ENCODE measurements around the gene DCLK2.

DCLK2 gene

DNA sequence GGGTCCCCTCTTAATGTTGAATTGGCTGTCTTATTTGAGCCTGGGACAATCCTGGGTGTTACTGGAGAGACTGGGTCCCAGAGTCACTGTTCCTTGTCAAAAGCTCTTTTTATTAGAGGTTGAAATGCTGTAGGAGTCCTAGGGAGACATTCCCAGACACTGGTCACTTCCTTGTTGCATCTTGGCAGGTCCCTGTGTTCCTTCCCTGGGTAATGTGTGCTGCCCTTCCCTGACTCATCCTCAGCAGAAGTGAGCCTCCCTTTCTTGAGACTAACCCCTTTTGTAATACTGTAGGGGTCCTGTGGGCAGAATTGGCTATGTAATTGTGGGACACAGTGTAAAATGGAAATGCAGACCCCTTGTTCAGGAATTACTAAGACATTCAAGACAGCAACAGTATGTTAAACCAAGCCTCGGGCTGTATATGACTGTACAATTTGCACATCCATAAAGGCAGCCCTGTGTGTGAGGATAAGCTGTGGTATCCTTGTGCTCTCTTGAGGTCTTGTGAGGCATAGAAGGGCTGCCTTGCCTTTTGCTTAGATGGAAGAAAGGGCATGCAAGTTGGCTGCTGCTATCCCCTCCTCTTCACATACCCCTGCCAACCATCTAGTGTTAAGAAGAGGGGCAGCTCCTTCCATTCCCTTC, 53.5 kb downstream of the DCLK2 start:
- Histone ChIP-seq H3K4me3 (ENCODE audit: low read length in 2 of 2) (no peak overlapping the region), H3K9ac (ENCODE audit: low read length in 2 of 2) (no peak overlapping the region), H3K36me3 (ENCODE audit: control insufficient read depth in 2 of 2, insufficient read depth in 2 of 2, low read length in 2 of 2) (no peaks in the 10 kb centered on the region), H3K9me3 (ENCODE audit: control insufficient read depth in 2 of 2, low read length in 2 of 2) (no peaks in the 10 kb centered on the region), H3K27me3 (ENCODE audit: control insufficient read depth in 1 of 2, insufficient read depth in 2 of 2, low read length in 2 of 2) (no peaks in the 10 kb centered on the region), H3K27ac (ENCODE audit: low read length) (no peak overlapping the region), H3K4me1 (ENCODE audit: control insufficient read depth, insufficient read depth, low read length) (no peaks in the 10 kb centered on the region)

DNA sequence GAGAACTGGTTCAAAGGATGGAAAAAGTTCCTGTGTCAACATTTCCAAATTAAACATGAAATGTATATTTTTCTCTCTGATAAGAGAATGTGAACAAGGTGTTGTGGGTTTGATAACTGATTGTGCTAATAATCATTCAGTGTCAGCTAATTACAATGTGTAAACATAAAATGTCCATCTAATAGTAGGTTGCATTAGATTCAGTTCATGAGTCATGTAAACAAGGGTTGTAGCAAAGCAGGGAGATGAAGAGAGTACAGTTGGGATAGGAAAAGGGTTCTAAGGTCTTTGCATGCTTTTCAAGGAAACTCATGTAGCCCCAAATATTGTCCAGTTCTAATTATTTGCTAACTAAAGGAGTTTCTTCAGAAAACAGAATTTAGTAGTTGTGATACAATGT, 55.4 kb downstream of the DCLK2 start:
- no peak overlapping the region for H3K27ac ChIP-seq (ENCODE audit: low read length)
- no peaks in the 10 kb centered on the region for H3K27me3 ChIP-seq (ENCODE audit: control insufficient read depth in 1 of 2, insufficient read depth in 2 of 2, low read length in 2 of 2)
- H3K36me3 ChIP-seq (ENCODE audit: control insufficient read depth in 2 of 2, insufficient read depth in 2 of 2, low read length in 2 of 2) = no peaks in the 10 kb centered on the region
- H3K4me1 ChIP-seq (ENCODE audit: control insufficient read depth, insufficient read depth, low read length) = no peaks in the 10 kb centered on the region
- H3K9me3 ChIP-seq (ENCODE audit: control insufficient read depth in 2 of 2, low read length in 2 of 2) = no peaks in the 10 kb centered on the region
- no peak overlapping the region for H3K4me3 ChIP-seq (ENCODE audit: low read length in 2 of 2)
- no peak overlapping the region for H3K9ac ChIP-seq (ENCODE audit: low read length in 2 of 2)

GRCh38 chr4:150135134-150135772, 57.0 kb downstream of the DCLK2 start:
- H3K27ac ChIP-seq (ENCODE audit: low read length) = no peak overlapping the region
- no peaks in the 10 kb centered on the region for H3K27me3 ChIP-seq (ENCODE audit: control insufficient read depth in 1 of 2, insufficient read depth in 2 of 2, low read length in 2 of 2)
- H3K4me3 ChIP-seq (ENCODE audit: low read length in 2 of 2) = no peak overlapping the region
- no peaks in the 10 kb centered on the region for H3K36me3 ChIP-seq (ENCODE audit: control insufficient read depth in 2 of 2, insufficient read depth in 2 of 2, low read length in 2 of 2)
- no peaks in the 10 kb centered on the region for H3K9me3 ChIP-seq (ENCODE audit: control insufficient read depth in 2 of 2, low read length in 2 of 2)
- no peaks in the 10 kb centered on the region for H3K4me1 ChIP-seq (ENCODE audit: control insufficient read depth, insufficient read depth, low read length)
- no peak overlapping the region for H3K9ac ChIP-seq (ENCODE audit: low read length in 2 of 2)

- H3K27ac ChIP-seq (ENCODE audit: low read length) = no peak overlapping the region
- H3K4me3 ChIP-seq (ENCODE audit: low read length in 2 of 2) = no peak overlapping the region
- no peaks in the 10 kb centered on the region for H3K4me1 ChIP-seq (ENCODE audit: control insufficient read depth, insufficient read depth, low read length)
- no peaks in the 10 kb centered on the region for H3K9me3 ChIP-seq (ENCODE audit: control insufficient read depth in 2 of 2, low read length in 2 of 2)
- H3K9ac ChIP-seq (ENCODE audit: low read length in 2 of 2) = no peak overlapping the region
- no peaks in the 10 kb centered on the region for H3K36me3 ChIP-seq (ENCODE audit: control insufficient read depth in 2 of 2, insufficient read depth in 2 of 2, low read length in 2 of 2)
- no peaks in the 10 kb centered on the region for H3K27me3 ChIP-seq (ENCODE audit: control insufficient read depth in 1 of 2, insufficient read depth in 2 of 2, low read length in 2 of 2)
These were observed 57.8 kb downstream of the DCLK2 start for GRCh38 chr4:150136036-150136435.

DNA sequence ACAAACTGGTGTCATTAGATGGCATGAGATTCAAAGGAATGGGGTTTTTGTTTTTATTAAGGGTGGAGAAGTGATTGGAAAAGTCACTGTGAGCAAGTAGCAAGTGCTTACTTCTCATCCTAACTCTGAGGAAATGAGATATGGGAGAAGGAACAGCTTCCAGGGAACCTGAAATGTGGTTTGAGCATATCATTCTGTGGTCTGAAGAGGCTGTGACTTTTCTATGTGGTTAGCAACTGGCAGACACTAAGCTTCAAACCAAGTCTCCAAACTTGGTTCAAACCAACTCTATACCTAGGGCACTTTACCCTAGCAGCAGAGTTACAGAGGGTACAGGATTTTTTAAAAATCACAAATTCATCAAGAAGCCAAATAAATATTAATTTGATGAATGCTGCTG, 58.2 kb downstream of the DCLK2 start:
- H3K9me3 ChIP-seq (ENCODE audit: control insufficient read depth in 2 of 2, low read length in 2 of 2) = no peaks in the 10 kb centered on the region
- H3K9ac ChIP-seq (ENCODE audit: low read length in 2 of 2) = no peak overlapping the region
- no peaks in the 10 kb centered on the region for H3K4me1 ChIP-seq (ENCODE audit: control insufficient read depth, insufficient read depth, low read length)
- no peaks in the 10 kb centered on the region for H3K27me3 ChIP-seq (ENCODE audit: control insufficient read depth in 1 of 2, insufficient read depth in 2 of 2, low read length in 2 of 2)
- no peak overlapping the region for H3K4me3 ChIP-seq (ENCODE audit: low read length in 2 of 2)
- no peak overlapping the region for H3K27ac ChIP-seq (ENCODE audit: low read length)
- H3K36me3 ChIP-seq (ENCODE audit: control insufficient read depth in 2 of 2, insufficient read depth in 2 of 2, low read length in 2 of 2) = no peaks in the 10 kb centered on the region

- H3K9ac ChIP-seq (ENCODE audit: low read length in 2 of 2) = no peak overlapping the region
- H3K9me3 ChIP-seq (ENCODE audit: control insufficient read depth in 2 of 2, low read length in 2 of 2) = no peaks in the 10 kb centered on the region
- no peaks in the 10 kb centered on the region for H3K4me1 ChIP-seq (ENCODE audit: control insufficient read depth, insufficient read depth, low read length)
- H3K36me3 ChIP-seq (ENCODE audit: control insufficient read depth in 2 of 2, insufficient read depth in 2 of 2, low read length in 2 of 2) = no peaks in the 10 kb centered on the region
- H3K27ac ChIP-seq (ENCODE audit: low read length) = no peak overlapping the region
- no peak overlapping the region for H3K4me3 ChIP-seq (ENCODE audit: low read length in 2 of 2)
- H3K27me3 ChIP-seq (ENCODE audit: control insufficient read depth in 1 of 2, insufficient read depth in 2 of 2, low read length in 2 of 2) = no peaks in the 10 kb centered on the region
These were observed 61.1 kb downstream of the DCLK2 start for GRCh38 chr4:150139297-150139865.

- Histone ChIP-seq H3K9ac (ENCODE audit: low read length in 2 of 2) (no peak overlapping the region), H3K36me3 (ENCODE audit: control insufficient read depth in 2 of 2, insufficient read depth in 2 of 2, low read length in 2 of 2) (no peaks in the 10 kb centered on the region), H3K4me1 (ENCODE audit: control insufficient read depth, insufficient read depth, low read length) (no peaks in the 10 kb centered on the region), H3K4me3 (ENCODE audit: low read length in 2 of 2) (no peak overlapping the region), H3K27ac (ENCODE audit: low read length) (no peak overlapping the region), H3K27me3 (ENCODE audit: control insufficient read depth in 1 of 2, insufficient read depth in 2 of 2, low read length in 2 of 2) (no peaks in the 10 kb centered on the region), H3K9me3 (ENCODE audit: control insufficient read depth in 2 of 2, low read length in 2 of 2) (no peaks in the 10 kb centered on the region)
These were observed 62.6 kb downstream of the DCLK2 start for GRCh38 chr4:150140774-150141400.

DNA sequence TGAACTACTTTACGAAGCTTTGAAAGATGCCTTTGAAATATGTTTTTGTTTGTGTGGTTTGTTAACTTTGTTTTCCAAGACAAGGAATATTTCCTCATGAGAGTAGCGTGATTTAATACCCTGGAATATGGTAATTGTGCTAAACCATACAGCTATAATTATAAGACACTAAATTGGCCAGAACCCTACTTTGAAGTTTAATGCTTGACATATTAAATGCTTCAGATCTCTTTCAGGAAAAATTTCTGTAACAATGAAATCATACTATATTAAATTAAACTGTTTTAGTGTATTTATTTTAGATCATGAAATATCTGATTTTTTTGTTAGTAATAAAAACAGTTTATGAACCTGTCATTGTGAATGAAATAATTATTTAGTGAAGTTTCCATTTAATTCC, 63.5 kb downstream of the DCLK2 start:
- Histone ChIP-seq H3K27ac (ENCODE audit: low read length) (no peak overlapping the region), H3K9ac (ENCODE audit: low read length in 2 of 2) (no peak overlapping the region), H3K27me3 (ENCODE audit: control insufficient read depth in 1 of 2, insufficient read depth in 2 of 2, low read length in 2 of 2) (no peaks in the 10 kb centered on the region), H3K4me1 (ENCODE audit: control insufficient read depth, insufficient read depth, low read length) (no peaks in the 10 kb centered on the region), H3K9me3 (ENCODE audit: control insufficient read depth in 2 of 2, low read length in 2 of 2) (no peaks in the 10 kb centered on the region), H3K4me3 (ENCODE audit: low read length in 2 of 2) (no peak overlapping the region), H3K36me3 (ENCODE audit: control insufficient read depth in 2 of 2, insufficient read depth in 2 of 2, low read length in 2 of 2) (no peaks in the 10 kb centered on the region)

- Histone ChIP-seq H3K9me3 (ENCODE audit: control insufficient read depth in 2 of 2, low read length in 2 of 2) (no peaks in the 10 kb centered on the region), H3K9ac (ENCODE audit: low read length in 2 of 2) (no peak overlapping the region), H3K4me3 (ENCODE audit: low read length in 2 of 2) (no peak overlapping the region), H3K27ac (ENCODE audit: low read length) (no peak overlapping the region), H3K4me1 (ENCODE audit: control insufficient read depth, insufficient read depth, low read length) (no peaks in the 10 kb centered on the region), H3K36me3 (ENCODE audit: control insufficient read depth in 2 of 2, insufficient read depth in 2 of 2, low read length in 2 of 2) (no peaks in the 10 kb centered on the region), H3K27me3 (ENCODE audit: control insufficient read depth in 1 of 2, insufficient read depth in 2 of 2, low read length in 2 of 2) (no peaks in the 10 kb centered on the region)
These were observed 64.6 kb downstream of the DCLK2 start for GRCh38 chr4:150142831-150143230.

- H3K27me3 ChIP-seq (ENCODE audit: control insufficient read depth in 1 of 2, insufficient read depth in 2 of 2, low read length in 2 of 2) = no peaks in the 10 kb centered on the region
These were observed 67.1 kb downstream of the DCLK2 start for GRCh38 chr4:150145090-150145945.

More at GRCh38 chr4:150145090-150145945, 67.1 kb downstream of the DCLK2 start:
- Histone ChIP-seq H3K9me3 (ENCODE audit: control insufficient read depth in 2 of 2, low read length in 2 of 2) (no peaks in the 10 kb centered on the region), H3K4me1 (ENCODE audit: control insufficient read depth, insufficient read depth, low read length) (no peaks in the 10 kb centered on the region), H3K9ac (ENCODE audit: low read length in 2 of 2) (no peak overlapping the region), H3K36me3 (ENCODE audit: control insufficient read depth in 2 of 2, insufficient read depth in 2 of 2, low read length in 2 of 2) (no peaks in the 10 kb centered on the region), H3K27ac (ENCODE audit: low read length) (no peak overlapping the region), H3K4me3 (ENCODE audit: low read length in 2 of 2) (no peak overlapping the region)

Data from stomach smooth muscle (tissue), 2 donors.